HEK293 (cell line): Measurements from ENCODE around the gene HMOX1.

Source experiments
- CTCF ChIP-seq: fragments of 450-650 bp; formaldehyde crosslinking; IDR thresholded peaks from 2 replicates; pipeline ENCODE4 v1.5.1; 2016; ENCODE audit warnings: missing biosample characterization, missing genetic modification characterization
- ELK4 ChIP-seq: IDR thresholded peaks from 2 replicates; pipeline ENCODE4 v1.6.1; 2011; ENCODE audit warnings: mild to moderate bottlenecking, low read depth, low read length, borderline replicate concordance
- RBAK ChIP-seq: fragments of 450-650 bp; formaldehyde crosslinking; IDR thresholded peaks from 2 replicates; pipeline ENCODE4 v1.5.1; 2016; ENCODE audit warnings: missing biosample characterization, missing genetic modification characterization
- ZNF138 ChIP-seq: fragments of 450-650 bp; formaldehyde crosslinking; IDR thresholded peaks from 2 replicates; pipeline ENCODE4 v1.5.1; 2016; ENCODE audit warnings: missing biosample characterization, missing genetic modification characterization, borderline replicate concordance
- ZNF274 ChIP-seq, 2 experiments: fragments of 200-500 bp in 1 of 2; fragments of 450-650 bp in 1 of 2; sonication (Bioruptor generic) in 1 of 2; formaldehyde crosslinking in 1 of 2; IDR thresholded peaks; 2 replicates each; pipeline versions ENCODE4 v1.5.1 to v1.6.1; 2014 to 2016; ENCODE audit warnings: borderline replicate concordance in 1 of 2, inconsistent platforms in 1 of 2, low read length in 1 of 2, missing biosample characterization in 1 of 2, missing genetic modification characterization in 1 of 2
- ZNF302 ChIP-seq: fragments of 450-650 bp; formaldehyde crosslinking; IDR thresholded peaks from 2 replicates; pipeline ENCODE4 v1.5.1; 2016; ENCODE audit warnings: missing biosample characterization, missing genetic modification characterization, low read depth
- ZNF473 ChIP-seq: fragments of 450-650 bp; formaldehyde crosslinking; IDR thresholded peaks from 2 replicates; pipeline ENCODE4 v1.5.1; 2017; ENCODE audit warnings: missing biosample characterization, missing genetic modification characterization
- ZNF747 ChIP-seq: fragments of 450-650 bp; formaldehyde crosslinking; IDR thresholded peaks from 2 replicates; pipeline ENCODE4 v1.5.1; 2016; ENCODE audit warnings: missing biosample characterization, missing genetic modification characterization
- ZSCAN18 ChIP-seq: fragments of 450-650 bp; formaldehyde crosslinking; IDR thresholded peaks from 2 replicates; pipeline ENCODE4 v1.5.1; 2016; ENCODE audit warnings: missing biosample characterization, missing genetic modification characterization

GRCh38 chr22:35384975-35385588, 4.2 kb downstream of the HMOX1 start:
- no peak for TF ChIP-seq RBAK (tag by site-specific recombination)
- no peak for TF ChIP-seq ZNF473 (tag by site-specific recombination)
- TF ChIP-seq CTCF: no peak
- no peak for TF ChIP-seq ZNF138 (tag by site-specific recombination)
- no peak for TF ChIP-seq ELK4
- TF ChIP-seq ZSCAN18 (tag by site-specific recombination): no peak
- TF ChIP-seq ZNF302: no peak
- TF ChIP-seq ZNF747: no peak
- no peak for TF ChIP-seq ZNF274 (IDR thresholded peaks at IDR 0.05; ENCODE audit: low read length)
- no peak for TF ChIP-seq ZNF274 (tag by site-specific recombination; IDR thresholded peaks at IDR 0.05; ENCODE audit: borderline replicate concordance)
